ENCODE data around the gene GATD1. TPM values are rescaled to one million over a fixed set of nuclear protein-coding genes. Genes with fewer than 3 reads are reported as not detected.

GATD1 gene
- polyA plus RNA-seq, 2 of the 4 experiments (the other 2 are of a cell fraction) = 14.5 to 43.1 TPM

GRCh38 chr11:727859-728748 lies 49.2 kb downstream of the GATD1 start (continued):
- no peak for TF ChIP-seq EHMT2 (IDR thresholded peaks at IDR 0.05; ENCODE audit: low read depth)
- no peak for TF ChIP-seq KDM5A (IDR thresholded peaks at IDR 0.05)
- TF ChIP-seq USF2 (IDR thresholded peaks at IDR 0.05) = peak; percentile 84
- no peak for TF ChIP-seq ATOH8 (CRISPR knock-in tag; IDR thresholded peaks at IDR 0.05; ENCODE audit: low read depth)
- TF ChIP-seq FOSL2 (IDR thresholded peaks at IDR 0.05) = no peak
- peak; percentile 83 for TF ChIP-seq FOSL2 (CRISPR knock-in tag; IDR thresholded peaks at IDR 0.05)
- no peak for TF ChIP-seq BHLHE40 (IDR thresholded peaks at IDR 0.05; ENCODE audit: low read depth, low read length)
- TF ChIP-seq BCL3 (IDR thresholded peaks at IDR 0.05) = no peak
- TF ChIP-seq NPAS2 (CRISPR knock-in tag; IDR thresholded peaks at IDR 0.05; ENCODE audit: borderline replicate concordance) = no peak
- no peak for TF ChIP-seq SREBF2 (IDR thresholded peaks at IDR 0.05)
- no peak for TF ChIP-seq HES2 (IDR thresholded peaks at IDR 0.05)
- no peak for TF ChIP-seq EHF (CRISPR knock-in tag; IDR thresholded peaks at IDR 0.05)
- no peak for TF ChIP-seq RARB (CRISPR knock-in tag; IDR thresholded peaks at IDR 0.05)
- no peak for TF ChIP-seq NFE2L2 (conservative IDR thresholded peaks at IDR 0.05; ENCODE audit: low read length)
- no peak for TF ChIP-seq FOSB (CRISPR knock-in tag; IDR thresholded peaks at IDR 0.05)
- TF ChIP-seq TP53 (CRISPR knock-in tag; IDR thresholded peaks at IDR 0.05) = 0 out of 2 replicates have a peak, but pooled peaks have one; percentile 43
- TF ChIP-seq HOXB13 (CRISPR knock-in tag; IDR thresholded peaks at IDR 0.05; ENCODE audit: low read depth) = no peak
- no peak for TF ChIP-seq ESRRA (IDR thresholded peaks at IDR 0.05; ENCODE audit: borderline replicate concordance, low read length)
- no peak for TF ChIP-seq JUNB (IDR thresholded peaks at IDR 0.05)
- TF ChIP-seq RCOR1 (IDR thresholded peaks at IDR 0.05; ENCODE audit: low read depth, low read length) = no peak
- TF ChIP-seq HEYL (CRISPR knock-in tag; IDR thresholded peaks at IDR 0.05) = no peak
- TF ChIP-seq CEBPB (IDR thresholded peaks at IDR 0.05) = no peak

- POLR2A ChIA-PET = interaction anchor here (0.6 to 2.5 kb wide), 2 partner anchors 21 to 32 kb away, joined by 3 to 14 read pairs; partner anchors contain the start of genes DEAF1 and TMEM80
- CTCF ChIA-PET = interaction anchor here (0.6 to 20.1 kb wide), 27 partner anchors 8 to 233 kb away, joined by 3 to 599 read pairs (median 6); partner anchors contain the start of genes DEAF1, EPS8L2, TALDO1 and TMEM80
- WGBS (ENCODE audit: missing lambda C conversion rate) = 88% methylated on average over 8 of the region's 12 CpGs
- Histone ChIP-seq H3K4me3 (no peak overlapping the region), H3K9me3 (no peaks in the 10 kb centered on the region), H3K4me1 (peaks cover 50% of the 10 kb centered on the region), H3K4me2 (peak overlapping the region; percentile 63), H3K27ac (peak overlapping the region; percentile 79 to 93)
- TF ChIP-seq RCOR1 (IDR thresholded peaks at IDR 0.05; ENCODE audit: low read depth, low read length) = no peak
- TF ChIP-seq HOXB5 (CRISPR knock-in tag; IDR thresholded peaks at IDR 0.05) = no peak
- TF ChIP-seq RARB (CRISPR knock-in tag; IDR thresholded peaks at IDR 0.05) = no peak
- no peak for TF ChIP-seq ZC3H11A (IDR thresholded peaks at IDR 0.05)
- no peak for TF ChIP-seq JUN (IDR thresholded peaks at IDR 0.05)
- no peak for TF ChIP-seq HEYL (CRISPR knock-in tag; IDR thresholded peaks at IDR 0.05)
- no peak for TF ChIP-seq NPAS2 (CRISPR knock-in tag; IDR thresholded peaks at IDR 0.05; ENCODE audit: borderline replicate concordance)
- TF ChIP-seq FOSL2 (IDR thresholded peaks at IDR 0.05) = no peak
- no peak for TF ChIP-seq FOSL2 (CRISPR knock-in tag; IDR thresholded peaks at IDR 0.05)
- TF ChIP-seq CBX2 (IDR thresholded peaks at IDR 0.05; ENCODE audit: borderline replicate concordance, low read depth) = no peak
- no peak for TF ChIP-seq ATOH8 (CRISPR knock-in tag; IDR thresholded peaks at IDR 0.05; ENCODE audit: low read depth)
- TF ChIP-seq KDM1A (IDR thresholded peaks at IDR 0.05; ENCODE audit: low read depth) = no peak
- TF ChIP-seq SREBF2 (IDR thresholded peaks at IDR 0.05) = no peak
- no peak for TF ChIP-seq PBX3 (IDR thresholded peaks at IDR 0.05)
- TF ChIP-seq HOXB13 (CRISPR knock-in tag; IDR thresholded peaks at IDR 0.05; ENCODE audit: low read depth) = no peak
- TF ChIP-seq E2F6 (IDR thresholded peaks at IDR 0.05; ENCODE audit: borderline replicate concordance, low read depth) = no peak
- no peak for FAIRE-seq
- peak; percentile 13 to 20 for ATAC-seq
- DNase-seq (ENCODE audit: low read depth in 1 of 2, low spot score in 1 of 2) = no peak
These were observed 50.0 kb downstream of the GATD1 start for GRCh38 chr11:727281-727701.

All from A549 (cell line).